GM12891 (cell line): ENCODE results near the gene CCAR1.
"Not testable (repeated sequence)": the region's sequence is repeated elsewhere in the genome, so short reads cannot be mapped to it uniquely, and the experiment has no call there.

ENCODE experiments used
- DNase-seq: peaks from one replicate; pipeline ENCODE4 v3.0.0; 2011; ENCODE audit warnings: low spot score; ENCODE audit not compliant: insufficient read length
- FAIRE-seq: peaks from 2 replicates; lab custom pipeline; 2011; peaks lifted over from hg19 to GRCh38; lab: Jason Lieb, UNC
- PAX5 ChIP-seq: IDR thresholded peaks from 2 replicates; pipeline ENCODE4 v1.6.1; 2011; ENCODE audit warnings: low read length, moderate library complexity, mild to moderate bottlenecking; ENCODE audit not compliant: insufficient read depth, severe bottlenecking
- POLR2A ChIP-seq: IDR thresholded peaks from 2 replicates; pipeline ENCODE4 v1.6.1; 2011; ENCODE audit warnings: low read depth, low read length, control low read depth
- POLR2AphosphoS5 ChIP-seq: IDR thresholded peaks from 2 replicates; pipeline ENCODE4 v1.6.1; 2011; ENCODE audit warnings: low read depth, low read length, control low read depth
- POU2F2 ChIP-seq: IDR thresholded peaks from 2 replicates; pipeline ENCODE4 v1.6.1; 2011; ENCODE audit warnings: low read depth, mild to moderate bottlenecking, control low read depth, low read length, moderate library complexity
- SPI1 ChIP-seq: IDR thresholded peaks from 2 replicates; pipeline ENCODE4 v1.6.1; 2011; ENCODE audit warnings: low read depth, low read length, control low read depth
- TAF1 ChIP-seq: IDR thresholded peaks from 2 replicates; pipeline ENCODE4 v1.6.1; 2011; ENCODE audit warnings: low read depth, low read length, control low read depth

Gene CCAR1

GRCh38 chr10:68796605-68797004 lies 75.6 kb downstream of the CCAR1 start:
- DNase-seq, result no peak
- TF ChIP-seq PAX5 (no peak), POLR2A (no peak), SPI1 (no peak), POLR2AphosphoS5 (no peak), POU2F2 (no peak), TAF1 (no peak)
- FAIRE-seq, result no peak

- TF ChIP-seq SPI1, result no peak
- no peak for TF ChIP-seq TAF1
- no peak for TF ChIP-seq POLR2A
- no peak for TF ChIP-seq POU2F2
- TF ChIP-seq POLR2AphosphoS5, result no peak
- no peak for TF ChIP-seq PAX5
- FAIRE-seq (no peak), DNase-seq (no peak)
Observed at GRCh38 chr10:68800211-68800610, 79.2 kb downstream of the CCAR1 start.

- TF ChIP-seq SPI1 (no peak), TAF1 (no peak), POLR2A (no peak), POLR2AphosphoS5 (no peak), POU2F2 (no peak), PAX5 (no peak)
- no peak for FAIRE-seq
- no peak for DNase-seq
Observed at GRCh38 chr10:68804692-68805091, 83.7 kb downstream of the CCAR1 start.

- not testable (repeated sequence) for FAIRE-seq, DNase-seq
Observed at GRCh38 chr10:68810830-68811229, 89.8 kb downstream of the CCAR1 start.

GRCh38 chr10:68811314-68812009 lies 90.4 kb downstream of the CCAR1 start:
- TF ChIP-seq PAX5 (no peak), POLR2AphosphoS5 (no peak), POU2F2 (no peak), SPI1 (no peak), POLR2A (no peak), TAF1 (no peak)
- FAIRE-seq (no peak), DNase-seq (no peak)

GRCh38 chr10:68812420-68812819 lies 91.4 kb downstream of the CCAR1 start:
- DNase-seq (no peak), FAIRE-seq (no peak)
- TF ChIP-seq SPI1, result no peak
- no peak for TF ChIP-seq PAX5
- no peak for TF ChIP-seq POLR2A
- TF ChIP-seq POLR2AphosphoS5, result no peak

GRCh38 chr10:68813559-68813958 lies 92.5 kb downstream of the CCAR1 start:
- no peak for FAIRE-seq
- TF ChIP-seq POLR2A, result no peak
- no peak for TF ChIP-seq PAX5
- no peak for TF ChIP-seq POLR2AphosphoS5
- no peak for TF ChIP-seq SPI1
- no peak for TF ChIP-seq TAF1
- TF ChIP-seq POU2F2, result no peak
- no peak for DNase-seq

- no peak for DNase-seq
- TF ChIP-seq POLR2AphosphoS5 (no peak), POU2F2 (no peak), POLR2A (no peak), TAF1 (no peak), SPI1 (no peak), PAX5 (no peak)
- no peak for FAIRE-seq
Observed at GRCh38 chr10:68816796-68817412, 95.9 kb downstream of the CCAR1 start.

GRCh38 chr10:68820359-68820758 lies 99.3 kb downstream of the CCAR1 start:
- not testable (repeated sequence) for DNase-seq, FAIRE-seq

GRCh38 chr10:68822626-68823025 lies 101.6 kb downstream of the CCAR1 start:
- not testable (repeated sequence) for FAIRE-seq, DNase-seq
